ENCODE measurements around the gene SMTNL1. TPM values are rescaled to one million over a fixed set of nuclear protein-coding genes. Genes with fewer than 3 reads are reported as not detected.

SMTNL1 gene
- total RNA-seq, 4 donors from 2014 or later = not detected

DNA sequence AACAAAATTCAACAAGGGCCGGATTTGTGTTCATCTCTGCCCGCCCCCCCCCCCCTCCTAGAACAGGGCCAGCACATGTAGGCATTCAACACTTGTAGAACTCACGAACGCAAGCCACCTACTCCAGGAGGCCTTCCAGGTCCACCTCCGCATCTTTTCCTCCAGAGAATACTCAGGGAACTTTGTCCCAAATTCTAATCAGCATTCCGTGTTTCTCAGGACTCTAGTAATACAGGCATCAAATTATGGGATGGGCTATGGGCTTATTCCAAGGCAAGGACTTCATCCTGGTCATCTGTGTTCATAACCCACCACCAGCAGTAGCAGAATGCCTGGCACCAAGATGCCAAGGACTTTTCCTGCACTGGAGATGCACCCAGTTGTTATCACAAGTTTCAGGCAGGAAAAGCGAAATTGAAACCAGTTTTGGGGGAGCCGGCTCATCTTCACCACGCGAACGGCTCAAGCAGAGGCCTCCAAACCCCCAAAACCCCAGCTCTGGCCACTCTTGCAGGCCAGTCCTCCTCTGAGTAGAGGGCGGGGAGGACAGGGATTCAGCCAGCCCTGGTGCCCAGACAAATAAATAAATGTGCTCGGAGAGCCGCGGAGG lies 29.6 kb downstream of the SMTNL1 start:
- peak overlapping the region; percentile 73 to 97 (median 84) for H3K4me3 ChIP-seq
- TF ChIP-seq POLR2A (IDR thresholded peaks at IDR 0.05) = no peak
- TF ChIP-seq, protein P1, sequence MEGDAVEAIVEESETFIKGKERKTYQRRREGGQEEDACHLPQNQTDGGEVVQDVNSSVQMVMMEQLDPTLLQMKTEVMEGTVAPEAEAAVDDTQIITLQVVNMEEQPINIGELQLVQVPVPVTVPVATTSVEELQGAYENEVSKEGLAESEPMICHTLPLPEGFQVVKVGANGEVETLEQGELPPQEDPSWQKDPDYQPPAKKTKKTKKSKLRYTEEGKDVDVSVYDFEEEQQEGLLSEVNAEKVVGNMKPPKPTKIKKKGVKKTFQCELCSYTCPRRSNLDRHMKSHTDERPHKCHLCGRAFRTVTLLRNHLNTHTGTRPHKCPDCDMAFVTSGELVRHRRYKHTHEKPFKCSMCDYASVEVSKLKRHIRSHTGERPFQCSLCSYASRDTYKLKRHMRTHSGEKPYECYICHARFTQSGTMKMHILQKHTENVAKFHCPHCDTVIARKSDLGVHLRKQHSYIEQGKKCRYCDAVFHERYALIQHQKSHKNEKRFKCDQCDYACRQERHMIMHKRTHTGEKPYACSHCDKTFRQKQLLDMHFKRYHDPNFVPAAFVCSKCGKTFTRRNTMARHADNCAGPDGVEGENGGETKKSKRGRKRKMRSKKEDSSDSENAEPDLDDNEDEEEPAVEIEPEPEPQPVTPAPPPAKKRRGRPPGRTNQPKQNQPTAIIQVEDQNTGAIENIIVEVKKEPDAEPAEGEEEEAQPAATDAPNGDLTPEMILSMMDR (IDR thresholded peaks at IDR 0.05) = no peak
- H3K9me3 ChIP-seq = no peaks in the 10 kb centered on the region
- intact Hi-C loops (cut with DNase I) = loop anchor here (5.0 kb wide), 1 partner anchor 75 kb away; no protein-coding TSS in a partner anchor
- DNase-seq = no peak
- WGBS, 2 donors = 4 to 5% methylated on average over 9 to 14 of the region's 15 CpGs
- H3K4me1 ChIP-seq = peaks cover 7 to 56% (median 30%) of the 10 kb centered on the region in 3 donors
- H3K36me3 ChIP-seq = no peaks in the 10 kb centered on the region
- H3K27me3 ChIP-seq = no peaks in the 10 kb centered on the region
- H3K27ac ChIP-seq = peak overlapping the region; percentile 84 to 93 (median 90)

DNA sequence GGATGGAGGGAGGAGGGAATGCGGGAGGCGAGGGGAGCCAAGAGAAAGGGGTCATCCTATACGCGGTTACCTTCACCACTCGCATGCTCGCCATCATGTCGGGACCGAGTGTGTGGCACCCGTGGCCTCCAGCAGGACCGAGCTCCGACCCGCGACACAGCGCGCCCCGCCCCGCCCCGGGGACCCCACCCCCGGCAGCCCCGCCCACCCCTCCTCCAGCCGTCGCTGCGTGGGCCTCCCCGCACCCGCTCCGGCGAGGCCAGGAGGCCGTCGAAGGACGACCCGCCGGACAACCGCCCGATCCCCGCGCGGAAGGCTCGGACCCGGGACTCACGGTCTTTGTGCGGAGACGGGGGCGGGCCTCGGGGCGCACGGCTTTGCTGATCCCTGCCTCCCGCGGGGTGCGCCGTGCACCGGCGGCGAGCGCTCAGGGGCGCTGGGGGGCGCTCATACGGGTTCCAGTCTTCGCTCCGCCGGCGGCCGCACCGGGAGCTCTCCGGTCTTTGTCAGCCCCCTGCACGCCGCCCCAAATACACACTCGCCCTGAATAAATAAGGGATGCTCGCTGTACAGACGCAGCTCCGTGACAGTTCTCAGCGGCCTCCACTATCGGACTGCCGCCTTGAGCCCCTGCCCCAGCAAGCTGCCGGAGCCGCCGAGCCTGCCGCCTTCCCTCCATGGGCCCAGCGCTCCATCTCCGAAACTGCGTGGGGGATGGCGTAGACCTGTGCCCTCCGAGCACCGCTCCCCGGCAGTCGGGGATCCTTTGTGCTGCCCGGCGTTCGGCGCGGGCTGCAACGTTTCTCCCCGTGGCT lies 30.3 kb downstream of the SMTNL1 start, which contains the start of gene UBE2L6:
TSS of gene UBE2L6 (minus strand) at position 158 of the 815 bp plus-strand sequence. CDS start at position 97, 61 bp downstream.
- WGBS, 2 donors = 0% methylated on average over 18 to 27 of the region's 92 CpGs
- Histone ChIP-seq H3K4me1 (peaks cover 7 to 49% (median 28%) of the 10 kb centered on the region in 3 donors), H3K4me3 (peak within 1 kb of the TSS; percentile 73 to 97 (median 84)), H3K27ac (peak within 1 kb of the TSS; percentile 84 to 93 (median 90)), H3K36me3 (no peaks in the 10 kb centered on the region), H3K9me3 (no peaks in the 10 kb centered on the region), H3K27me3 (no peaks in the 10 kb centered on the region)
- intact Hi-C loops (cut with DNase I) = loop anchor here (5.0 kb wide), 1 partner anchor 75 kb away; no protein-coding TSS in a partner anchor
- TF ChIP-seq, protein P1 (IDR thresholded peaks at IDR 0.05) = peak in 2 of 6 experiments; percentile 93 to 94
- TF ChIP-seq POLR2A (IDR thresholded peaks at IDR 0.05) = no peak
- DNase-seq = peak; percentile 21

GRCh38 chr11:57568330-57568766 lies 31.0 kb downstream of the SMTNL1 start:
- intact Hi-C loops (cut with DNase I) = loop anchor here (5.0 kb wide), 1 partner anchor 74 kb away; no protein-coding TSS in a partner anchor
- 58 to 60% methylated on average over 3 to 4 of the region's 6 CpGs for WGBS, 2 donors
- Histone ChIP-seq H3K4me1 (peaks cover 7 to 44% (median 28%) of the 10 kb centered on the region in 3 donors), H3K27ac (peak overlapping the region; percentile 84 to 93 (median 90)), H3K27me3 (no peaks in the 10 kb centered on the region), H3K9me3 (no peaks in the 10 kb centered on the region), H3K36me3 (no peaks in the 10 kb centered on the region), H3K4me3 (peak overlapping the region; percentile 73 to 97 (median 84))
- no peak for DNase-seq
- no peak for TF ChIP-seq POLR2A (IDR thresholded peaks at IDR 0.05)
- TF ChIP-seq, protein P1 (IDR thresholded peaks at IDR 0.05) = peak in 4 of 6 experiments; percentile 72 to 94 (median 90)

- no peak for DNase-seq
- no peak for TF ChIP-seq POLR2A (IDR thresholded peaks at IDR 0.05)
- TF ChIP-seq, protein P1 (IDR thresholded peaks at IDR 0.05) = no peak
- no peak overlapping the region for H3K4me3 ChIP-seq
- H3K27me3 ChIP-seq = no peaks in the 10 kb centered on the region
- peaks cover 0 to 27% (median 18%) of the 10 kb centered on the region in 3 donors for H3K4me1 ChIP-seq
- no peaks in the 10 kb centered on the region for H3K9me3 ChIP-seq
- intact Hi-C loops (cut with DNase I) = no loop called here
- 54 to 62% methylated on average over 2 of the region's 2 CpGs for WGBS, 2 donors
- H3K36me3 ChIP-seq = no peaks in the 10 kb centered on the region
- H3K27ac ChIP-seq = no peak overlapping the region
Observed at GRCh38 chr11:57571606-57572005, 34.2 kb downstream of the SMTNL1 start.

All from esophagus squamous epithelium (tissue), 5 donors.